ENCODE measurements around the gene MYBBP1A. TPM values are rescaled to one million over a fixed set of nuclear protein-coding genes. Genes with fewer than 3 reads are reported as not detected.

Gene MYBBP1A
- total and polyA plus RNA-seq, 2 of the 13 experiments (the other 11 are each of a cell fraction or from before 2014, with no cell fraction given) = 18.6 to 54.8 TPM

DNA sequence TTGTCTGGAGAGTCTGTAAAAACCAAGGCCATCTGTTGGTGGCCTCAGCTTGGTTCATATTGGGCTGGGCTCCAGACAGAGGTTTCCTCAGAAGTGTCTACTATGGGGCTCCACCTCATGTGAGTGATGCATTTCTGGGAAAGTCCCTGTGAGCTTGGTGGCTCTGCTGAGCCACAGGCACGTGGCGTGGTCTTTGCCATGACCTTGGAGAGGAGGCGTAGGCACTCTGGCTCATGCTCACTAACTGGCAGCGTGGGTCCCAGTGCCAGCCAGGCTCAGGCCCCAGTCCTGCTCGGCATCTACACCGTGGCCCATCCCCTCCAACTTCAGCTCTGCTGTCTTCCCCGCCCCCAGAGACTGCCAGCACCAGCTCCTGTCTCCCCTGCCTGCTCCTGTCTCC is 18.5 kb upstream of the MYBBP1A start (continued):
- TF ChIP-seq TAF15 (IDR thresholded peaks at IDR 0.05; ENCODE audit: low read depth, low read length, poor library complexity, severe bottlenecking) (no peak), BRCA1 (CRISPR knock-in tag; IDR thresholded peaks at IDR 0.05) (no peak), ATRX (CRISPR knock-in tag; IDR thresholded peaks at IDR 0.05; ENCODE audit: borderline replicate concordance) (no peak), MZF1 (CRISPR knock-in tag; IDR thresholded peaks at IDR 0.05; ENCODE audit: borderline replicate concordance) (no peak), NFATC3 (CRISPR knock-in tag; IDR thresholded peaks at IDR 0.05) (no peak), DNMT3B (CRISPR knock-in tag; conservative IDR thresholded peaks at IDR 0.05) (no peak), RBM39 (IDR thresholded peaks at IDR 0.05; ENCODE audit: low read depth, low read length, poor library complexity, severe bottlenecking) (no peak), RAD21 (CRISPR knock-in tag; IDR thresholded peaks at IDR 0.05) (no peak), ATF7-NPFF (CRISPR knock-in tag; IDR thresholded peaks at IDR 0.05; ENCODE audit: low read depth) (no peak), ASH2L (IDR thresholded peaks at IDR 0.05; ENCODE audit: insufficient read length, low read depth, low read length) (no peak), ZNF292 (CRISPR knock-in tag; IDR thresholded peaks at IDR 0.05; ENCODE audit: borderline replicate concordance, low read depth) (no peak)
- TF ChIP-seq, protein P1, sequence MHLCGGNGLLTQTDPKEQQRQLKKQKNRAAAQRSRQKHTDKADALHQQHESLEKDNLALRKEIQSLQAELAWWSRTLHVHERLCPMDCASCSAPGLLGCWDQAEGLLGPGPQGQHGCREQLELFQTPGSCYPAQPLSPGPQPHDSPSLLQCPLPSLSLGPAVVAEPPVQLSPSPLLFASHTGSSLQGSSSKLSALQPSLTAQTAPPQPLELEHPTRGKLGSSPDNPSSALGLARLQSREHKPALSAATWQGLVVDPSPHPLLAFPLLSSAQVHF (CRISPR knock-in tag; IDR thresholded peaks at IDR 0.05) = no peak
- TF ChIP-seq, protein P2, sequence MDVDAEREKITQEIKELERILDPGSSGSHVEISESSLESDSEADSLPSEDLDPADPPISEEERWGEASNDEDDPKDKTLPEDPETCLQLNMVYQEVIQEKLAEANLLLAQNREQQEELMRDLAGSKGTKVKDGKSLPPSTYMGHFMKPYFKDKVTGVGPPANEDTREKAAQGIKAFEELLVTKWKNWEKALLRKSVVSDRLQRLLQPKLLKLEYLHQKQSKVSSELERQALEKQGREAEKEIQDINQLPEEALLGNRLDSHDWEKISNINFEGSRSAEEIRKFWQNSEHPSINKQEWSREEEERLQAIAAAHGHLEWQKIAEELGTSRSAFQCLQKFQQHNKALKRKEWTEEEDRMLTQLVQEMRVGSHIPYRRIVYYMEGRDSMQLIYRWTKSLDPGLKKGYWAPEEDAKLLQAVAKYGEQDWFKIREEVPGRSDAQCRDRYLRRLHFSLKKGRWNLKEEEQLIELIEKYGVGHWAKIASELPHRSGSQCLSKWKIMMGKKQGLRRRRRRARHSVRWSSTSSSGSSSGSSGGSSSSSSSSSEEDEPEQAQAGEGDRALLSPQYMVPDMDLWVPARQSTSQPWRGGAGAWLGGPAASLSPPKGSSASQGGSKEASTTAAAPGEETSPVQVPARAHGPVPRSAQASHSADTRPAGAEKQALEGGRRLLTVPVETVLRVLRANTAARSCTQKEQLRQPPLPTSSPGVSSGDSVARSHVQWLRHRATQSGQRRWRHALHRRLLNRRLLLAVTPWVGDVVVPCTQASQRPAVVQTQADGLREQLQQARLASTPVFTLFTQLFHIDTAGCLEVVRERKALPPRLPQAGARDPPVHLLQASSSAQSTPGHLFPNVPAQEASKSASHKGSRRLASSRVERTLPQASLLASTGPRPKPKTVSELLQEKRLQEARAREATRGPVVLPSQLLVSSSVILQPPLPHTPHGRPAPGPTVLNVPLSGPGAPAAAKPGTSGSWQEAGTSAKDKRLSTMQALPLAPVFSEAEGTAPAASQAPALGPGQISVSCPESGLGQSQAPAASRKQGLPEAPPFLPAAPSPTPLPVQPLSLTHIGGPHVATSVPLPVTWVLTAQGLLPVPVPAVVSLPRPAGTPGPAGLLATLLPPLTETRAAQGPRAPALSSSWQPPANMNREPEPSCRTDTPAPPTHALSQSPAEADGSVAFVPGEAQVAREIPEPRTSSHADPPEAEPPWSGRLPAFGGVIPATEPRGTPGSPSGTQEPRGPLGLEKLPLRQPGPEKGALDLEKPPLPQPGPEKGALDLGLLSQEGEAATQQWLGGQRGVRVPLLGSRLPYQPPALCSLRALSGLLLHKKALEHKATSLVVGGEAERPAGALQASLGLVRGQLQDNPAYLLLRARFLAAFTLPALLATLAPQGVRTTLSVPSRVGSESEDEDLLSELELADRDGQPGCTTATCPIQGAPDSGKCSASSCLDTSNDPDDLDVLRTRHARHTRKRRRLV (CRISPR knock-in tag; IDR thresholded peaks at IDR 0.05) = no peak
- TF ChIP-seq, protein P3, sequence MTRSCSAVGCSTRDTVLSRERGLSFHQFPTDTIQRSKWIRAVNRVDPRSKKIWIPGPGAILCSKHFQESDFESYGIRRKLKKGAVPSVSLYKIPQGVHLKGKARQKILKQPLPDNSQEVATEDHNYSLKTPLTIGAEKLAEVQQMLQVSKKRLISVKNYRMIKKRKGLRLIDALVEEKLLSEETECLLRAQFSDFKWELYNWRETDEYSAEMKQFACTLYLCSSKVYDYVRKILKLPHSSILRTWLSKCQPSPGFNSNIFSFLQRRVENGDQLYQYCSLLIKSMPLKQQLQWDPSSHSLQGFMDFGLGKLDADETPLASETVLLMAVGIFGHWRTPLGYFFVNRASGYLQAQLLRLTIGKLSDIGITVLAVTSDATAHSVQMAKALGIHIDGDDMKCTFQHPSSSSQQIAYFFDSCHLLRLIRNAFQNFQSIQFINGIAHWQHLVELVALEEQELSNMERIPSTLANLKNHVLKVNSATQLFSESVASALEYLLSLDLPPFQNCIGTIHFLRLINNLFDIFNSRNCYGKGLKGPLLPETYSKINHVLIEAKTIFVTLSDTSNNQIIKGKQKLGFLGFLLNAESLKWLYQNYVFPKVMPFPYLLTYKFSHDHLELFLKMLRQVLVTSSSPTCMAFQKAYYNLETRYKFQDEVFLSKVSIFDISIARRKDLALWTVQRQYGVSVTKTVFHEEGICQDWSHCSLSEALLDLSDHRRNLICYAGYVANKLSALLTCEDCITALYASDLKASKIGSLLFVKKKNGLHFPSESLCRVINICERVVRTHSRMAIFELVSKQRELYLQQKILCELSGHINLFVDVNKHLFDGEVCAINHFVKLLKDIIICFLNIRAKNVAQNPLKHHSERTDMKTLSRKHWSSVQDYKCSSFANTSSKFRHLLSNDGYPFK (CRISPR knock-in tag; IDR thresholded peaks at IDR 0.05; ENCODE audit: borderline replicate concordance) = no peak
- TF ChIP-seq, protein P4, sequence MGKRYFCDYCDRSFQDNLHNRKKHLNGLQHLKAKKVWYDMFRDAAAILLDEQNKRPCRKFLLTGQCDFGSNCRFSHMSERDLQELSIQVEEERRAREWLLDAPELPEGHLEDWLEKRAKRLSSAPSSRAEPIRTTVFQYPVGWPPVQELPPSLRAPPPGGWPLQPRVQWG (CRISPR knock-in tag; IDR thresholded peaks at IDR 0.05; ENCODE audit: borderline replicate concordance, low read depth) = no peak
- TF ChIP-seq, protein P5, sequence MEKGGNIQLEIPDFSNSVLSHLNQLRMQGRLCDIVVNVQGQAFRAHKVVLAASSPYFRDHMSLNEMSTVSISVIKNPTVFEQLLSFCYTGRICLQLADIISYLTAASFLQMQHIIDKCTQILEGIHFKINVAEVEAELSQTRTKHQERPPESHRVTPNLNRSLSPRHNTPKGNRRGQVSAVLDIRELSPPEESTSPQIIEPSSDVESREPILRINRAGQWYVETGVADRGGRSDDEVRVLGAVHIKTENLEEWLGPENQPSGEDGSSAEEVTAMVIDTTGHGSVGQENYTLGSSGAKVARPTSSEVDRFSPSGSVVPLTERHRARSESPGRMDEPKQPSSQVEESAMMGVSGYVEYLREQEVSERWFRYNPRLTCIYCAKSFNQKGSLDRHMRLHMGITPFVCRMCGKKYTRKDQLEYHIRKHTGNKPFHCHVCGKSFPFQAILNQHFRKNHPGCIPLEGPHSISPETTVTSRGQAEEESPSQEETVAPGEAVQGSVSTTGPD (CRISPR knock-in tag; IDR thresholded peaks at IDR 0.05) = no peak
- TF ChIP-seq, protein P6, sequence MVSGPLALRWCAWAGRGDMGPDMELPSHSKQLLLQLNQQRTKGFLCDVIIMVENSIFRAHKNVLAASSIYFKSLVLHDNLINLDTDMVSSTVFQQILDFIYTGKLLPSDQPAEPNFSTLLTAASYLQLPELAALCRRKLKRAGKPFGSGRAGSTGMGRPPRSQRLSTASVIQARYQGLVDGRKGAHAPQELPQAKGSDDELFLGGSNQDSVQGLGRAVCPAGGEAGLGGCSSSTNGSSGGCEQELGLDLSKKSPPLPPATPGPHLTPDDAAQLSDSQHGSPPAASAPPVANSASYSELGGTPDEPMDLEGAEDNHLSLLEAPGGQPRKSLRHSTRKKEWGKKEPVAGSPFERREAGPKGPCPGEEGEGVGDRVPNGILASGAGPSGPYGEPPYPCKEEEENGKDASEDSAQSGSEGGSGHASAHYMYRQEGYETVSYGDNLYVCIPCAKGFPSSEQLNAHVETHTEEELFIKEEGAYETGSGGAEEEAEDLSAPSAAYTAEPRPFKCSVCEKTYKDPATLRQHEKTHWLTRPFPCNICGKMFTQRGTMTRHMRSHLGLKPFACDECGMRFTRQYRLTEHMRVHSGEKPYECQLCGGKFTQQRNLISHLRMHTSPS (CRISPR knock-in tag; IDR thresholded peaks at IDR 0.05; ENCODE audit: low read depth) = no peak
